Ishikawa (cell line): ENCODE results near the gene TTK.

Source experiments
- CEBPB ChIP-seq: IDR thresholded peaks from 2 replicates; pipeline ENCODE4 v1.6.1; 2012
- CREB1 ChIP-seq: IDR thresholded peaks from 2 replicates; pipeline ENCODE4 v1.6.1; 2012; ENCODE audit warnings: low read depth
- EGR1 ChIP-seq: IDR thresholded peaks from 2 replicates; pipeline ENCODE4 v1.6.1; 2012
- EP300 ChIP-seq: IDR thresholded peaks from 2 replicates; pipeline ENCODE4 v1.6.1; 2012; ENCODE audit warnings: borderline replicate concordance
- FOXM1 ChIP-seq: IDR thresholded peaks from 2 replicates; pipeline ENCODE4 v1.6.1; 2012; ENCODE audit warnings: low read depth, borderline replicate concordance
- MAX ChIP-seq: IDR thresholded peaks from 2 replicates; pipeline ENCODE4 v1.6.1; 2012
- NFIC ChIP-seq: IDR thresholded peaks from 2 replicates; pipeline ENCODE4 v1.6.1; 2012
- RAD21 ChIP-seq: IDR thresholded peaks from 2 replicates; pipeline ENCODE4 v1.6.1; 2012; ENCODE audit warnings: low read depth
- REST ChIP-seq: IDR thresholded peaks from 2 replicates; pipeline ENCODE4 v1.6.1; 2012; ENCODE audit warnings: low read depth, mild to moderate bottlenecking
- TAF1 ChIP-seq: IDR thresholded peaks from 2 replicates; pipeline ENCODE4 v1.6.1; 2012; ENCODE audit warnings: low read depth, mild to moderate bottlenecking
- TCF12 ChIP-seq: IDR thresholded peaks from 2 replicates; pipeline ENCODE4 v1.6.1; 2012; ENCODE audit warnings: low read depth
- TEAD4 ChIP-seq: IDR thresholded peaks from 2 replicates; pipeline ENCODE4 v1.6.1; 2012
- USF1 ChIP-seq: IDR thresholded peaks from 2 replicates; pipeline ENCODE4 v1.6.1; 2012
- YY1 ChIP-seq: IDR thresholded peaks from 2 replicates; pipeline ENCODE4 v1.6.1; 2012; ENCODE audit warnings: low read depth
- ZBTB7A ChIP-seq: IDR thresholded peaks from 2 replicates; pipeline ENCODE4 v1.6.1; 2012; ENCODE audit warnings: low read depth

Gene TTK

DNA sequence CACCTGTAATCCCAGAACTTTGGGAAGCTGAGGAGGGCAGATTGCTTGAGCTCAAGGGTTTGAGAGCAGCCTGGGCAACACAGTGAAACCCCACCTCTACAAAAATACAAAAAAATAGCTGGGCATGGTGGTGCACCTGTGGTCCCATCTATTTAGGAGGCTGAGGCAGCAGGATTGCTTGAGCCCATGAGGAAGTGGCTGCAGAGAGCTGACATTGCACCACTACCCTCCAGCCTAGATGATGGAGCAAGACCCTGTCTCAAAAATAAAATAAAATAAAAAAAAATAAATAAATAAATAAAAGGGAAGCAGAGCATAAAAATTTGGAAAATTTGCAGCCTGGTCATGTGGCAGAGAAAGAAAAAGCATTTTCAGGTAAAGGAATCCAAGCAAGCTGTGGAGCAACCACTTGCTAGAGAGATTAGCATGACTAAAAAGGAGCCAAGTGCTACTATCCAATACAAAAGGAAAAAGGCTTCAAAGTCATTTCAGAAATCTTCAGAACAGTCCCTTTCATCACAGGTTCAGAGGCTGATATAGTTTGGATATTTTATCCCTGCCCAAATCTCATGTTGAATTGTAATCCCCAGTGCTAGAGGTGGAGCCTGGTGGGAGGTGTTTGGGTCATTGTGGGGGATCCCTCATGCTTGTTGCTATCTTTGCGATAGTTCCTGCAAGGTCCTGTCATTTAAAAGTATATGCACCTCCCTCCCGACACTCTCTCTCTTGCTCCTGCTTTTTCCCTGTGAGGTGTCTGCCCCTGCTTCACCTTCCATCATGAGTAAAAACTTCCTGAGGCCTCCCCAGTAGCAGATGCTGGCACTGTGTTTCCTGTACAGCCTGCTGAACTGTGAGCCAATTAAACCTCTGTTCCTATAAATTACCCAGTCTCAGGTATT, 11.2 kb upstream of the TTK start:
- no peak for TF ChIP-seq EP300
- TF ChIP-seq CEBPB = no peak
- TF ChIP-seq RAD21 = no peak
- no peak for TF ChIP-seq TEAD4
- no peak for TF ChIP-seq TCF12
- TF ChIP-seq USF1 = no peak

DNA sequence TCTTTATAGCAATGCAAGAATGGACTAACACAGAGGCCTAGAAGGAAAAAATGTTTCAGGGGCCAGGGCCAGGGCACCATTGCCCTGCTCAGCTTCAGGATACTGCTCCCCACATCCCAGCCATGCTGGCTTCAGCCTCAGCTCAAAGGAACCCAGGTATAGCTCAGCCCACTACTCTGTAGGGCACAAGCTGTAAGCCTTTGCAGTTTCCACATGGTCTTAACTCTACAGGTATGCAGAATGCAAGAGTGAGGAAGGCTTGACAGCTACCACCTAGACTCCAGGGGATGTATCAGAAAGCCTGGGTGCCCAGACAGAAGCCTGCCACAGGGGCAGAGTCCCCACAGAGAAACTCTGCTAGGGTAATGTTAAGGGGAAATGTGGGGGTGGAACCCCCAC, 10.5 kb upstream of the TTK start:
- TF ChIP-seq YY1 (no peak), CREB1 (no peak), FOXM1 (no peak), TEAD4 (no peak), TCF12 (no peak), USF1 (no peak), NFIC (no peak), CEBPB (no peak), REST (no peak)

- TF ChIP-seq TEAD4 (no peak), NFIC (no peak), RAD21 (no peak), EP300 (no peak), CEBPB (no peak), FOXM1 (no peak)
Measured at GRCh38 chr6:79997728-79998127, 6.7 kb upstream of the TTK start.

DNA sequence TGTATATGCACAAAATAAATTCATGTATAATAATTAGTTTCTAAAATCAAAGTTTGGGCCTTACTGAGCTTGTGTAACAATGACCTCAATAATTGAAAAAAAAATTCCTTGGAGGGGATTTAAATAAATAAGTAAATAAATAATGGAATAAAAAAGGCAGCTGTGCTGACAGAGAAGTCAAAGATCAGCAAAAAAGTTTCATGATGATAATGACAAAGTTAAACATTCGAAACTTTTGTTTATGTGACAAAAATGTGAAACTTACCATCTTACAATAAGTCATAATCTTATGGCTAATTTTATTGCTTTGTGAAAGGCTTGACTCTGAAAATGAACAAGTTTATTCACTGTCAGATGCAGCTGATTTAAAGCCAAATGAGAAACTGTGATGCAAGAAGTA, 3.1 kb upstream of the TTK start:
- TF ChIP-seq NFIC (no peak), USF1 (no peak), CREB1 (no peak), REST (no peak), YY1 (no peak), EGR1 (no peak), MAX (no peak), CEBPB (no peak), RAD21 (no peak), FOXM1 (no peak), TAF1 (no peak), TCF12 (no peak), ZBTB7A (no peak)

GRCh38 chr6:80003826-80004172, 650 bp upstream of the TTK start:
- TF ChIP-seq EGR1 (no peak), ZBTB7A (no peak), NFIC (no peak), USF1 (no peak), TCF12 (no peak), TEAD4 (no peak), EP300 (no peak), REST (no peak), RAD21 (no peak), CREB1 (no peak), MAX (no peak), CEBPB (no peak), YY1 (no peak), FOXM1 (no peak), TAF1 (no peak)
